ENCODE results near the gene HSPBAP1.
"Not testable (repeated sequence)": the region's sequence is repeated elsewhere in the genome, so short reads cannot be mapped to it uniquely, and the experiment has no call there.

The HSPBAP1 gene

DNA sequence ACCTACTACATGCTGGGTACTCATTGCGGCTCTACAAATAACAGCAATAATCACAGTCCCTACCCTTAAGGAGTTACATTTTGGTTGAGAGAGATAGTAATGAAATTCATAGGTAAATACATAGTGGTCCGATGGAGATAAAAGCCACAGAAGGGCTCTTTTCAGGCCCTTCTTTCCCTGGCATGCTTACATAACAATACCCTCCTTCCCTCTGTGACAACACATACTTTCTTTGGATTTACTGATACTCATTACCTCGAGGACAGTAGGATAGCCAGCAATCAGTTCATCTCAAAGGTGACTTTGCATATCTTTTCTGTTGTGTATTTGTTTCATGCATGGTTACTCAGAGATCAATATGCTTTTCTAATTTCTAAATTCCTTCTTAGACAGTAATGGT lies 54.5 kb downstream of the HSPBAP1 start:
- no peaks in the 10 kb centered on the region for H3K36me3 ChIP-seq (ENCODE audit: control insufficient read depth, insufficient read depth, low read length)
- DNase-seq (ENCODE audit: low read depth, low spot score) = no peak
- no peak overlapping the region for H3K4me3 ChIP-seq (ENCODE audit: low read length)
- no peaks in the 10 kb centered on the region for H3K9me3 ChIP-seq (ENCODE audit: control insufficient read depth, insufficient read depth, low read length)
- H3K4me1 ChIP-seq (ENCODE audit: control insufficient read depth, insufficient read depth, low read length) = no peaks in the 10 kb centered on the region
- H3K27me3 ChIP-seq (ENCODE audit: control insufficient read depth, insufficient read depth, low read length) = no peaks in the 10 kb centered on the region
- no peak overlapping the region for H3K27ac ChIP-seq (ENCODE audit: low read length)
- WGBS (ENCODE audit: insufficient coverage, insufficient read length) = no CpG with 5 or more reads among the region's 3 CpGs

DNA sequence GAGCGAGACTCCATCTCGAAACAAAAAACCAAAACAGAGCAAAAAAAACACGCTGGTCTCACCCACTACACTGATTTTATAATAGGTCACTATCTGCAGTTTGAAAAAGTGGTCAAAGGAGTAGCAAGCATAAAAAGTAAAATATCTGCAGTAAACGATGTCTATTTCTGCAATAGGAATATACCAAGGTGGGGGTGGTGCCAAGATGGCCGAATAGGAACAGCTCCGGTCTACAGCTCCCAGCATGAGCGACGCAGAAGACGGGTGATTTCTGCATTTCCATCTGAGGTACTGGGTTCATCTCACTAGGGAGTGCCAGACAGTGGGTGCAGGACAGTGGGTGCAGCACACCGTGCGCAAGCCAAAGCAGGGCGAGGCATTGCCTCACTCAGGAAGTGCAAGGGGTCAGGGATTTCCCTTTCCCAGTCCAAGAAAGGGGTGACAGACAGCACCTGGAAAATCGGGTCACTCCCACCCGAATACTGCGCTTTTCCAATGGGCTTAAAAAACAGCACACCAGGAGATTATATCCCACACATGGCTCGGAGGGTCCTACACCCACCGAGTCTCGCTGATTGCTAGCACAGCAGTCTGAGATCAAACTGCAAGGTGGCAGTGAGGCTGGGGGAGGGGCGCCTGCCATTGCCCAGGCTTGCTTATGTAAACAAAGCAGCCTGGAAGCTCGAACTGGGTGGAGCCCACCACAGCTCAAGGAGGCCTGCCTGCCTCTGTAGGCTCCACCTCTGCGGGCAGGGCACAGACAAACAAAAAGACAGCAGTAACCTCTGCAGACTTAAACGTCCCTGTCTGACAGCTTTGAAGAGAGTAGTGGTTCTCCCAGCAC lies 60.7 kb downstream of the HSPBAP1 start:
- not testable (repeated sequence) for H3K9me3 ChIP-seq (ENCODE audit: control insufficient read depth, insufficient read depth, low read length); H3K4me1 ChIP-seq (ENCODE audit: control insufficient read depth, insufficient read depth, low read length); DNase-seq (ENCODE audit: low read depth, low spot score); H3K27ac ChIP-seq (ENCODE audit: low read length); H3K27me3 ChIP-seq (ENCODE audit: control insufficient read depth, insufficient read depth, low read length); H3K4me3 ChIP-seq (ENCODE audit: low read length); H3K36me3 ChIP-seq (ENCODE audit: control insufficient read depth, insufficient read depth, low read length)
- WGBS (ENCODE audit: insufficient coverage, insufficient read length) = no CpG with 5 or more reads among the region's 22 CpGs

DNA sequence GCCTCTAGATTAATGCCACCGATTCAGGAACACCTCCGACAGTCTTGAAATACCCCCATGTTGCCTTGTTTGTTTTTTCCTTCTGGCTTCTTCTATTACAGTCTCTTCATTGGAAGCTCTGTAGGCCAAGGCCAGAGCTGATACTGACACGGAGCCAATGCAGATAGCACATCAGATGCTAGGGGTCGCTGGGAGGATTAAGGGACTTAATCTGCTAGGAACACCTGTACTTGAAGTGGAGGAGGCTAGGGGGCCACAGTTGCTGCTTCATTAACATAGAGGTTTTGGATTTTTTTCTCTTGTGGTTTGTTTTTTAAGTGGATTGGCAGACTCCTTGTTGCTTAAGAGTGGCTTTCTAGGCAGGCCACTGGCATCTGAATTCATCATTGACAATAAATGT lies 63.4 kb downstream of the HSPBAP1 start:
- DNase-seq (ENCODE audit: low read depth, low spot score) = no peak
- H3K9me3 ChIP-seq (ENCODE audit: control insufficient read depth, insufficient read depth, low read length) = no peaks in the 10 kb centered on the region; the same call in 1 of the 2 replicates
- no peaks in the 10 kb centered on the region for H3K36me3 ChIP-seq (ENCODE audit: control insufficient read depth, insufficient read depth, low read length)
- no CpG with 5 or more reads among the region's 4 CpGs for WGBS (ENCODE audit: insufficient coverage, insufficient read length)
- H3K27me3 ChIP-seq (ENCODE audit: control insufficient read depth, insufficient read depth, low read length) = no peaks in the 10 kb centered on the region
- H3K27ac ChIP-seq (ENCODE audit: low read length) = no peak overlapping the region
- no peaks in the 10 kb centered on the region for H3K4me1 ChIP-seq (ENCODE audit: control insufficient read depth, insufficient read depth, low read length)
- no peak overlapping the region for H3K4me3 ChIP-seq (ENCODE audit: low read length)

DNA sequence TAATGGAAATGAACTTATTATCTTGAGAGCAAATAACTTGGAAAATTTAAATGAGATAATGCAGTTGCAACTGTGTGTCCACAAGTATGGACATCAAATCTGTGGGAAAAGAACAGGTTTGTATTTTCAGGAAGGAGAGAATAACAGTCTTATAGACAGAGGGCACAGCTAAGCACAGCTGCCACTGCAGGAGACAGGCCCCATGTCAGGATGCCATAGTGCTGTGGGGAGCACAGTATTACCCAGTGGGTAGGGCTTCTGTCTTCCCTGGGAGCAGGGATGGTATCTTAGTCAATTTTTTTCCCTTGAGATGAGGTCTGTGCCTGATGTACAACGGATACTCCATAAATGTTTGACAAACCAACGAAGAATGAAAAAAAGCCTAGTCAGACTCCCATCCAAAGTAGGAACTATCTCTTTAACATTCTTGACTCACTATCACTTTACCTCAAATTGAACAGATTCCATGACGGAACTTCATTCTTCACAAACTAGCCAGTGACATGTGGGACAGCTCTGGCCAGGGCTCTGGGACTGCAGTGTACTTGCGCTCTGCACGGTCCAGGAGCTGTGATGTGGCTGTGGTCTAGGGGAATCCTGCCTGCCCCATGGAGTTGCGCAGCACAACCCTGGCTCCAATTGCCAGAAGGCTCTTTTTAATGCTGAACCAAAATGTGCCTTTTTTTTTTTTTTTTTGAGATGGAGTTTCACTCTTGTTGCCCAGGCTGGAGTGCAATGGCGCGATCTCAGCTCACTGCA lies 64.7 kb downstream of the HSPBAP1 start:
- WGBS (ENCODE audit: insufficient coverage, insufficient read length) = no CpG with 5 or more reads among the region's 8 CpGs

GRCh38 chr3:122728186-122728585 lies 65.4 kb downstream of the HSPBAP1 start:
- no CpG with 5 or more reads among the region's 3 CpGs for WGBS (ENCODE audit: insufficient coverage, insufficient read length)
- Histone ChIP-seq H3K9me3 (ENCODE audit: control insufficient read depth, insufficient read depth, low read length) (no peaks in the 10 kb centered on the region; the same call in 1 of the 2 replicates), H3K27ac (ENCODE audit: low read length) (no peak overlapping the region), H3K4me3 (ENCODE audit: low read length) (no peak overlapping the region), H3K27me3 (ENCODE audit: control insufficient read depth, insufficient read depth, low read length) (no peaks in the 10 kb centered on the region), H3K36me3 (ENCODE audit: control insufficient read depth, insufficient read depth, low read length) (no peaks in the 10 kb centered on the region), H3K4me1 (ENCODE audit: control insufficient read depth, insufficient read depth, low read length) (no peaks in the 10 kb centered on the region)
- no peak for DNase-seq (ENCODE audit: low read depth, low spot score)

More for the DNA sequence above, 64.7 kb downstream of the HSPBAP1 start:
- Histone ChIP-seq H3K27me3 (ENCODE audit: control insufficient read depth, insufficient read depth, low read length) (no peaks in the 10 kb centered on the region), H3K9me3 (ENCODE audit: control insufficient read depth, insufficient read depth, low read length) (no peaks in the 10 kb centered on the region; the same call in 1 of the 2 replicates), H3K36me3 (ENCODE audit: control insufficient read depth, insufficient read depth, low read length) (no peaks in the 10 kb centered on the region), H3K4me1 (ENCODE audit: control insufficient read depth, insufficient read depth, low read length) (no peaks in the 10 kb centered on the region), H3K27ac (ENCODE audit: low read length) (no peak overlapping the region), H3K4me3 (ENCODE audit: low read length) (no peak overlapping the region)
- no peak for DNase-seq (ENCODE audit: low read depth, low spot score)

DNA sequence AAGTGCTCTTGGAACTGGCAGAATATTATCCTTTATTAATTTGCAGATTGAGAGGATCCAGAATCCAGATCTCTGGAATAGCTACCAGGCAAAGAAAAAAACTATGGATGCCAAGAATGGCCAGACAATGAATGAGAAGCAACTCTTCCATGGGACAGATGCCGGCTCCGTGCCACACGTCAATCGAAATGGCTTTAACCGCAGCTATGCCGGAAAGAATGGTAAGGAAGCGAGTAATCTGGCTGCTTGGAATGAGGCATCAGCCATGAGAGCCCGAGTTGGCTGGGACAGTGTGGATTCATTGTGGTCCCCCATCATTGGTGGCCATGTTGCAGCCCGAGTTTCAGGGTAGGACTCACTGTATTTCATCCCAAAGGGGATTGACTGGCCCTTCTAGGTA lies 65.9 kb downstream of the HSPBAP1 start:
- WGBS (ENCODE audit: insufficient coverage, insufficient read length) = no CpG with 5 or more reads among the region's 9 CpGs
- no peaks in the 10 kb centered on the region for H3K4me1 ChIP-seq (ENCODE audit: control insufficient read depth, insufficient read depth, low read length)
- H3K27me3 ChIP-seq (ENCODE audit: control insufficient read depth, insufficient read depth, low read length) = no peaks in the 10 kb centered on the region
- no peak overlapping the region for H3K4me3 ChIP-seq (ENCODE audit: low read length)
- no peak overlapping the region for H3K27ac ChIP-seq (ENCODE audit: low read length)
- no peaks in the 10 kb centered on the region for H3K9me3 ChIP-seq (ENCODE audit: control insufficient read depth, insufficient read depth, low read length)
- no peaks in the 10 kb centered on the region for H3K36me3 ChIP-seq (ENCODE audit: control insufficient read depth, insufficient read depth, low read length)
- no peak for DNase-seq (ENCODE audit: low read depth, low spot score)

GRCh38 chr3:122727294-122727693 lies 66.3 kb downstream of the HSPBAP1 start:
- no peak overlapping the region for H3K4me3 ChIP-seq (ENCODE audit: low read length)
- H3K9me3 ChIP-seq (ENCODE audit: control insufficient read depth, insufficient read depth, low read length) = no peaks in the 10 kb centered on the region
- no peak for DNase-seq (ENCODE audit: low read depth, low spot score)
- H3K27ac ChIP-seq (ENCODE audit: low read length) = no peak overlapping the region
- H3K36me3 ChIP-seq (ENCODE audit: control insufficient read depth, insufficient read depth, low read length) = no peaks in the 10 kb centered on the region
- no peaks in the 10 kb centered on the region for H3K27me3 ChIP-seq (ENCODE audit: control insufficient read depth, insufficient read depth, low read length)
- no CpG with 5 or more reads among the region's 3 CpGs for WGBS (ENCODE audit: insufficient coverage, insufficient read length)
- H3K4me1 ChIP-seq (ENCODE audit: control insufficient read depth, insufficient read depth, low read length) = no peaks in the 10 kb centered on the region

GRCh38 chr3:122725106-122725505 lies 68.5 kb downstream of the HSPBAP1 start:
- WGBS (ENCODE audit: insufficient coverage, insufficient read length) = no CpG with 5 or more reads among the region's 20 CpGs
- H3K27ac ChIP-seq (ENCODE audit: low read length) = no peak overlapping the region
- no peak for DNase-seq (ENCODE audit: low read depth, low spot score)
- no peaks in the 10 kb centered on the region for H3K36me3 ChIP-seq (ENCODE audit: control insufficient read depth, insufficient read depth, low read length)
- no peaks in the 10 kb centered on the region for H3K9me3 ChIP-seq (ENCODE audit: control insufficient read depth, insufficient read depth, low read length)
- no peak overlapping the region for H3K4me3 ChIP-seq (ENCODE audit: low read length)
- H3K4me1 ChIP-seq (ENCODE audit: control insufficient read depth, insufficient read depth, low read length) = no peaks in the 10 kb centered on the region
- H3K27me3 ChIP-seq (ENCODE audit: control insufficient read depth, insufficient read depth, low read length) = no peaks in the 10 kb centered on the region

GRCh38 chr3:122719273-122719921 lies 74.2 kb downstream of the HSPBAP1 start:
- Histone ChIP-seq H3K4me1 (ENCODE audit: control insufficient read depth, insufficient read depth, low read length) (no peaks in the 10 kb centered on the region), H3K9me3 (ENCODE audit: control insufficient read depth, insufficient read depth, low read length) (no peaks in the 10 kb centered on the region), H3K27me3 (ENCODE audit: control insufficient read depth, insufficient read depth, low read length) (no peaks in the 10 kb centered on the region), H3K4me3 (ENCODE audit: low read length) (no peak overlapping the region), H3K36me3 (ENCODE audit: control insufficient read depth, insufficient read depth, low read length) (peaks cover under 1% of the 10 kb centered on the region; the same call in 1 of the 2 replicates), H3K27ac (ENCODE audit: low read length) (no peak overlapping the region)
- no CpG with 5 or more reads among the region's 3 CpGs for WGBS (ENCODE audit: insufficient coverage, insufficient read length)
- no peak for DNase-seq (ENCODE audit: low read depth, low spot score)

DNA sequence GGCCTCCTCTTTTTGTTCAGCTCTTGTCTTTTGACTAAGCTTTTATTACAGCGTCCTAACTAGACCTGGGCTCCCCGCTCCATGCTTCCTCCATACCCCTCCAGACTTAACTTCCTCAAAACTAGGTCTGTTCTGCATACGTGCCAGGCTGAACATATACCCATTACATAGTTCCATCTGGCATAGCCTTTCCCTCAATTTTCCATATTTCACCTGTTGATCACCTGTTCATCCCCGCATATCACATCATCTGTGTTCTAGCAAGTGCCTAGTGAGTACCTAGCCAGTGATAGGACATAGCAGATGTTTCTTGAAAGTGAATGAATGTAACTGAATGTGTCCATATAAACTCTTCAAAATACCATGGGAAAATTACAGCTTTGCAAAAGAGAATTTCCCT lies 77.0 kb downstream of the HSPBAP1 start:
- Histone ChIP-seq H3K4me1 (ENCODE audit: control insufficient read depth, insufficient read depth, low read length) (no peaks in the 10 kb centered on the region), H3K9me3 (ENCODE audit: control insufficient read depth, insufficient read depth, low read length) (no peaks in the 10 kb centered on the region), H3K4me3 (ENCODE audit: low read length) (no peak overlapping the region), H3K36me3 (ENCODE audit: control insufficient read depth, insufficient read depth, low read length) (peaks cover 3% of the 10 kb centered on the region; the same call in 1 of the 2 replicates), H3K27me3 (ENCODE audit: control insufficient read depth, insufficient read depth, low read length) (no peaks in the 10 kb centered on the region), H3K27ac (ENCODE audit: low read length) (no peak overlapping the region)
- no peak for DNase-seq (ENCODE audit: low read depth, low spot score)
- WGBS (ENCODE audit: insufficient coverage, insufficient read length) = no CpG with 5 or more reads among the region's 4 CpGs
